Stimulated activated CD4-positive, alpha-beta T cell treated with anti-CD3 and anti-CD28 coated beads, Interleukin-15, amount 100 ng/mL, for 48 hours (primary cell): ENCODE results near the gene ITGA6.
A peak's percentile ranks its signal among the peaks of the same experiment; 100 is the strongest.

Source experiments
- DNase-seq, 2 donors: peaks; one replicate each; pipeline ENCODE4 v3.0.0-alpha.2; 2020; ENCODE audit warnings: low read depth in 2 of 2

The ITGA6 gene

GRCh38 chr2:172440795-172441194, 13.4 kb downstream of the ITGA6 start:
- DNase-seq, result no peak

- DNase-seq, result peak in 1 of 2 donors; percentile 64
Measured at GRCh38 chr2:172442072-172442895, 14.9 kb downstream of the ITGA6 start.

GRCh38 chr2:172445851-172446250, 18.5 kb downstream of the ITGA6 start:
- DNase-seq, result no peak

GRCh38 chr2:172446474-172447063, 19.2 kb downstream of the ITGA6 start:
- no peak for DNase-seq

- DNase-seq, result no peak
Measured at GRCh38 chr2:172447811-172448493, 20.6 kb downstream of the ITGA6 start.

- no peak for DNase-seq
Measured at GRCh38 chr2:172448544-172449267, 21.3 kb downstream of the ITGA6 start.

GRCh38 chr2:172449911-172450550, 22.6 kb downstream of the ITGA6 start:
- no peak for DNase-seq

- DNase-seq, result no peak
Measured at GRCh38 chr2:172451923-172452322, 24.5 kb downstream of the ITGA6 start.

- no peak for DNase-seq
Measured at GRCh38 chr2:172452845-172453244, 25.5 kb downstream of the ITGA6 start.

- no peak for DNase-seq
Measured at GRCh38 chr2:172454404-172455120, 27.2 kb downstream of the ITGA6 start.

- DNase-seq, result no peak
Measured at GRCh38 chr2:172455121-172455515, 27.7 kb downstream of the ITGA6 start.

- DNase-seq, result no peak
Measured at GRCh38 chr2:172456002-172456401, 28.6 kb downstream of the ITGA6 start.

GRCh38 chr2:172457536-172457935, 30.1 kb downstream of the ITGA6 start:
- DNase-seq, result no peak

GRCh38 chr2:172458561-172459124, 31.3 kb downstream of the ITGA6 start:
- no peak for DNase-seq

GRCh38 chr2:172460780-172461201, 33.4 kb downstream of the ITGA6 start:
- DNase-seq, result no peak

GRCh38 chr2:172461591-172462372, 34.4 kb downstream of the ITGA6 start:
- peak in 1 of 2 donors; percentile 65 for DNase-seq

- DNase-seq, result no peak
Measured at GRCh38 chr2:172462373-172462848, 35.0 kb downstream of the ITGA6 start.

GRCh38 chr2:172462849-172463381, 35.5 kb downstream of the ITGA6 start:
- no peak for DNase-seq

GRCh38 chr2:172464400-172465129, 37.2 kb downstream of the ITGA6 start:
- no peak for DNase-seq
